HFF-Myc (cell line): Measurements from ENCODE around the gene NDUFB6.
"Not testable (repeated sequence)": the region's sequence is repeated elsewhere in the genome, so short reads cannot be mapped to it uniquely, and the experiment has no call there.

Source experiments
- DNase-seq: peaks from one replicate; pipeline ENCODE4 v3.0.0-alpha.2; 2011; ENCODE audit warnings: low read depth; ENCODE audit errors: extremely low read depth
- H3K4me3 ChIP-seq: replicated peaks from 2 replicates; pipeline ENCODE4 v1.5.1; 2011; ENCODE audit warnings: low read depth, mild to moderate bottlenecking, control low read depth, low read length
- CTCF ChIP-seq: IDR thresholded peaks from 2 replicates; pipeline ENCODE4 v1.5.1; 2012; ENCODE audit warnings: mild to moderate bottlenecking, low read depth, low read length, control low read depth; ENCODE audit errors: missing control alignments

Gene NDUFB6

GRCh38 chr9:32524892-32525708, 47.9 kb downstream of the NDUFB6 start:
- peak overlapping the region; percentile 52 for H3K4me3 ChIP-seq
- TF ChIP-seq CTCF = no peak
- DNase-seq = no peak

GRCh38 chr9:32524558-32524891, 48.4 kb downstream of the NDUFB6 start:
- not testable (repeated sequence) for DNase-seq
- peak overlapping the region; percentile 52 for H3K4me3 ChIP-seq

GRCh38 chr9:32523910-32524309, 49.0 kb downstream of the NDUFB6 start:
- TF ChIP-seq CTCF = no peak
- no peak for DNase-seq
- no peak overlapping the region; the same call in 1 of the 2 replicates for H3K4me3 ChIP-seq

- no peak for TF ChIP-seq CTCF
- DNase-seq = no peak
Observed at GRCh38 chr9:32518276-32518675, 54.7 kb downstream of the NDUFB6 start.

GRCh38 chr9:32516241-32516640, 56.7 kb downstream of the NDUFB6 start:
- H3K4me3 ChIP-seq = no peak overlapping the region
- no peak for DNase-seq
- TF ChIP-seq CTCF = no peak

More at GRCh38 chr9:32518276-32518675, 54.7 kb downstream of the NDUFB6 start:
- no peak overlapping the region for H3K4me3 ChIP-seq

- no peak for TF ChIP-seq CTCF
- DNase-seq = no peak
- no peak overlapping the region for H3K4me3 ChIP-seq
Observed at GRCh38 chr9:32508728-32509127, 64.2 kb downstream of the NDUFB6 start.

- DNase-seq = no peak
- H3K4me3 ChIP-seq = no peak overlapping the region
- no peak for TF ChIP-seq CTCF
Observed at GRCh38 chr9:32503008-32503407, 70.0 kb downstream of the NDUFB6 start.
